Measurements from ENCODE around the gene CYP26B1.

DNA sequence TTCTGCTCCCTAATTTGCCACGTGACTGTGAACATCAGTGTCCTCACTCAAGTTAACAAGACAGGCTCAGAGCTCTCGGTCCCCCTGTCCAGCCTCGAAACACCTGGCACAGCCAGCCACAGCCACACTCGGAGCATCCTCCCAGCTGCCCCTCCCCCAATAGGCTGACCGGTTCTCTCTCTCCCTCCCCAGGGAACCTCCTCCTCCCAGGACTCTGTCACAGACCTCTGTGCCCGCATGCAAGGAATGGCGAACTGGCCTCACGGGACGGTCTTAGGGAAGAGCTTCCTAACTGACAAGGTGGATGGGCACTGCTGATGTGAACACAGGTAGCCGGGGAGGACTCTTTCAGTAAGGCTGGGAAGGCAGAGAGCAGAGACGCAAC lies 18.8 kb downstream of the CYP26B1 start:
- TF ChIP-seq EZH2 (IDR thresholded peaks at IDR 0.05) (no peak), POLR2AphosphoS5 (IDR thresholded peaks at IDR 0.05; ENCODE audit: borderline replicate concordance, low read depth, low read length) (no peak), FOXP2 (optimal IDR thresholded peaks at IDR 0.05; ENCODE audit: control extremely low read depth, extremely low read length, insufficient read depth) (no peak)

Data from SK-N-MC (cell line).